ENCODE results near the gene SLC12A1.

The SLC12A1 gene

GRCh38 chr15:48285329-48286214, 79.5 kb downstream of the SLC12A1 start:
- Histone ChIP-seq H3K27ac (ENCODE audit: low read depth, low read length) (no peak overlapping the region), H4K20me1 (ENCODE audit: control insufficient read depth, insufficient read depth, low read depth, low read length) (no peaks in the 10 kb centered on the region), H3K4me2 (ENCODE audit: low read length) (peak overlapping the region; percentile 44), H3K9me3 (ENCODE audit: control insufficient read depth, insufficient read depth, low read length) (no peaks in the 10 kb centered on the region), H3K79me2 (ENCODE audit: control insufficient read depth, low read length) (no peaks in the 10 kb centered on the region), H3K4me1 (ENCODE audit: control insufficient read depth, low read length) (peaks cover 3% of the 10 kb centered on the region; the same call in 1 of the 2 replicates), H3K4me3 (ENCODE audit: low read length) (0 out of 2 replicates have a peak overlapping the region, but pooled peaks have one; percentile 21), H3K9me2 (replicated peaks; ENCODE audit: control insufficient read depth, low read length) (no peaks in the 10 kb centered on the region), H3K36me3 (ENCODE audit: control insufficient read depth, low read length) (no peaks in the 10 kb centered on the region), H3K27me3 (ENCODE audit: control insufficient read depth, low read length) (peaks cover 5% of the 10 kb centered on the region; the same call in 1 of the 2 replicates), H3F3A (ENCODE audit: control insufficient read depth, insufficient read depth) (no peaks in the 10 kb centered on the region)
- TF ChIP-seq EZH2phosphoT487 (IDR thresholded peaks at IDR 0.05; ENCODE audit: borderline replicate concordance, low read length) (no peak), CTCF (IDR thresholded peaks at IDR 0.05; ENCODE audit: low read depth, low read length, poor library complexity, severe bottlenecking) (peak; percentile 73)

- H3K9me3 ChIP-seq (ENCODE audit: control insufficient read depth, insufficient read depth, low read length): no peaks in the 10 kb centered on the region
- H3K27me3 ChIP-seq (ENCODE audit: control insufficient read depth, low read length): peaks cover 5% of the 10 kb centered on the region; the same call in 1 of the 2 replicates
- no peak overlapping the region for H3K27ac ChIP-seq (ENCODE audit: low read depth, low read length)
- no peaks in the 10 kb centered on the region for H3K36me3 ChIP-seq (ENCODE audit: control insufficient read depth, low read length)
- no peaks in the 10 kb centered on the region for H3K9me2 ChIP-seq (replicated peaks; ENCODE audit: control insufficient read depth, low read length)
- H3K4me2 ChIP-seq (ENCODE audit: low read length): no peak overlapping the region
- H3F3A ChIP-seq (ENCODE audit: control insufficient read depth, insufficient read depth): no peaks in the 10 kb centered on the region
- H3K4me1 ChIP-seq (ENCODE audit: control insufficient read depth, low read length): peaks cover 3% of the 10 kb centered on the region; the same call in 1 of the 2 replicates
- TF ChIP-seq EZH2phosphoT487 (IDR thresholded peaks at IDR 0.05; ENCODE audit: borderline replicate concordance, low read length) (no peak), CTCF (IDR thresholded peaks at IDR 0.05; ENCODE audit: low read depth, low read length, poor library complexity, severe bottlenecking) (no peak)
- H3K79me2 ChIP-seq (ENCODE audit: control insufficient read depth, low read length): no peaks in the 10 kb centered on the region
- H3K4me3 ChIP-seq (ENCODE audit: low read length): no peak overlapping the region
- no peaks in the 10 kb centered on the region for H4K20me1 ChIP-seq (ENCODE audit: control insufficient read depth, insufficient read depth, low read depth, low read length)
These were observed 83.5 kb downstream of the SLC12A1 start for GRCh38 chr15:48289628-48290027.

GRCh38 chr15:48292458-48292857, 86.4 kb downstream of the SLC12A1 start:
- Histone ChIP-seq H3K4me3 (ENCODE audit: low read length) (no peak overlapping the region), H4K20me1 (ENCODE audit: control insufficient read depth, insufficient read depth, low read depth, low read length) (no peaks in the 10 kb centered on the region), H3K4me2 (ENCODE audit: low read length) (no peak overlapping the region), H3K9me3 (ENCODE audit: control insufficient read depth, insufficient read depth, low read length) (no peaks in the 10 kb centered on the region), H3K27ac (ENCODE audit: low read depth, low read length) (no peak overlapping the region), H3K9me2 (replicated peaks; ENCODE audit: control insufficient read depth, low read length) (no peaks in the 10 kb centered on the region), H3K36me3 (ENCODE audit: control insufficient read depth, low read length) (no peaks in the 10 kb centered on the region), H3K4me1 (ENCODE audit: control insufficient read depth, low read length) (no peaks in the 10 kb centered on the region), H3F3A (ENCODE audit: control insufficient read depth, insufficient read depth) (no peaks in the 10 kb centered on the region), H3K27me3 (ENCODE audit: control insufficient read depth, low read length) (peaks cover 9% of the 10 kb centered on the region; the same call in 1 of the 2 replicates), H3K79me2 (ENCODE audit: control insufficient read depth, low read length) (no peaks in the 10 kb centered on the region)
- no peak for TF ChIP-seq EZH2phosphoT487 (IDR thresholded peaks at IDR 0.05; ENCODE audit: borderline replicate concordance, low read length)
- no peak for TF ChIP-seq CTCF (IDR thresholded peaks at IDR 0.05; ENCODE audit: low read depth, low read length, poor library complexity, severe bottlenecking)

All from DOHH2 (cell line).